NT2/D1 (cell line): ENCODE data around the gene SUSD2.

Source experiments
- DNase-seq: peaks from one replicate; pipeline ENCODE4 v3.0.0-alpha.2; 2011; ENCODE audit warnings: low read depth, low spot score
- H3K27me3 ChIP-seq: 2 replicates; pipeline ENCODE4 v1.6.0; 2011; ENCODE audit warnings: mild to moderate bottlenecking; ENCODE audit not compliant: insufficient read length, insufficient read depth
- H3K36me3 ChIP-seq: 2 replicates; pipeline ENCODE4 v1.6.1; 2011; ENCODE audit warnings: mild to moderate bottlenecking, low read length, mixed read lengths; ENCODE audit not compliant: insufficient read depth, insufficient read length
- H3K4me1 ChIP-seq: 2 replicates; pipeline ENCODE4 v1.5.1; 2011; ENCODE audit not compliant: insufficient read depth, insufficient read length
- H3K4me3 ChIP-seq: 2 replicates; pipeline ENCODE4 v1.5.1; 2011; ENCODE audit warnings: low read depth; ENCODE audit not compliant: insufficient read length
- H3K9ac ChIP-seq: 2 replicates; pipeline ENCODE4 v1.6.0; 2011; ENCODE audit warnings: low read depth; ENCODE audit not compliant: insufficient read length
- H3K9me3 ChIP-seq: 2 replicates; pipeline ENCODE4 v1.5.1; 2011; ENCODE audit warnings: mild to moderate bottlenecking, low read length; ENCODE audit not compliant: insufficient read depth
- SUZ12 ChIP-seq: IDR thresholded peaks from 2 replicates; pipeline ENCODE4 v1.6.1; 2011; ENCODE audit not compliant: insufficient read length, insufficient read depth; ENCODE audit errors: extremely low read depth
- YY1 ChIP-seq: IDR thresholded peaks from 2 replicates; pipeline ENCODE4 v1.6.1; 2011; ENCODE audit not compliant: insufficient read length, insufficient read depth
- ZNF274 ChIP-seq: IDR thresholded peaks from 2 replicates; pipeline ENCODE4 v1.6.1; 2011; ENCODE audit warnings: mild to moderate bottlenecking, low read depth, low read length

Gene SUSD2

GRCh38 chr22:24183321-24184031, 2.2 kb downstream of the SUSD2 start:
- no peak overlapping the region for H3K9ac ChIP-seq
- no peaks in the 10 kb centered on the region for H3K9me3 ChIP-seq
- H3K4me1 ChIP-seq: peaks cover 17% of the 10 kb centered on the region
- peaks cover 5% of the 10 kb centered on the region for H3K36me3 ChIP-seq
- DNase-seq: no peak
- TF ChIP-seq ZNF274 (no peak), SUZ12 (no peak), YY1 (no peak)
- no peak overlapping the region for H3K4me3 ChIP-seq
- H3K27me3 ChIP-seq: no peaks in the 10 kb centered on the region

GRCh38 chr22:24184057-24184798, 2.9 kb downstream of the SUSD2 start:
- no peak for DNase-seq
- Histone ChIP-seq H3K9me3 (no peaks in the 10 kb centered on the region), H3K4me3 (no peak overlapping the region), H3K4me1 (peaks cover 17% of the 10 kb centered on the region), H3K27me3 (no peaks in the 10 kb centered on the region), H3K9ac (no peak overlapping the region), H3K36me3 (peaks cover 5% of the 10 kb centered on the region)
- TF ChIP-seq SUZ12 (no peak), ZNF274 (no peak), YY1 (no peak)

GRCh38 chr22:24185001-24185500, 3.8 kb downstream of the SUSD2 start:
- TF ChIP-seq ZNF274: no peak
- no peaks in the 10 kb centered on the region for H3K27me3 ChIP-seq
- no peak for DNase-seq
- no peak overlapping the region for H3K9ac ChIP-seq
- peaks cover 18% of the 10 kb centered on the region for H3K4me1 ChIP-seq
- no peaks in the 10 kb centered on the region for H3K9me3 ChIP-seq
- no peak overlapping the region for H3K4me3 ChIP-seq
- H3K36me3 ChIP-seq: peaks cover 5% of the 10 kb centered on the region

- H3K36me3 ChIP-seq: peaks cover 5% of the 10 kb centered on the region
- no peaks in the 10 kb centered on the region for H3K9me3 ChIP-seq
- no peak for DNase-seq
- no peak for TF ChIP-seq ZNF274
- no peak for TF ChIP-seq SUZ12
- no peaks in the 10 kb centered on the region for H3K27me3 ChIP-seq
- no peak overlapping the region for H3K9ac ChIP-seq
- H3K4me3 ChIP-seq: no peak overlapping the region
- peaks cover 22% of the 10 kb centered on the region for H3K4me1 ChIP-seq
Measured at GRCh38 chr22:24185501-24186351, 4.4 kb downstream of the SUSD2 start.

- H3K36me3 ChIP-seq: peaks cover 5% of the 10 kb centered on the region
- H3K27me3 ChIP-seq: no peaks in the 10 kb centered on the region
- no peaks in the 10 kb centered on the region for H3K9me3 ChIP-seq
- no peak overlapping the region for H3K4me3 ChIP-seq
- TF ChIP-seq YY1 (no peak), ZNF274 (no peak), SUZ12 (no peak)
- H3K4me1 ChIP-seq: peaks cover 25% of the 10 kb centered on the region
- no peak for DNase-seq
- no peak overlapping the region for H3K9ac ChIP-seq
Measured at GRCh38 chr22:24186352-24186740, 5.1 kb downstream of the SUSD2 start.

- TF ChIP-seq ZNF274: no peak
- TF ChIP-seq YY1: no peak
- TF ChIP-seq SUZ12: no peak
- no peaks in the 10 kb centered on the region for H3K27me3 ChIP-seq
- H3K36me3 ChIP-seq: peaks cover 5% of the 10 kb centered on the region
- H3K9me3 ChIP-seq: no peaks in the 10 kb centered on the region
- no peak overlapping the region for H3K4me3 ChIP-seq
- H3K9ac ChIP-seq: no peak overlapping the region
- no peak for DNase-seq
- H3K4me1 ChIP-seq: peaks cover 23% of the 10 kb centered on the region
Measured at GRCh38 chr22:24186892-24187670, 5.8 kb downstream of the SUSD2 start.
